T-helper 9 cell (primary cell): ENCODE measurements around the gene HBB.
"Not testable (repeated sequence)": the region's sequence is repeated elsewhere in the genome, so short reads cannot be mapped to it uniquely, and the experiment has no call there.

ENCODE experiments used
- DNase-seq: peaks from one replicate; pipeline ENCODE4 v3.0.0-alpha.2; 2020
- total RNA-seq, 2 donors: gene quantifications; one replicate each; lab custom pipeline; 2026; lab: John Stamatoyannopoulos, UW

HBB gene
- 0 reads per million in 2 donors for total RNA-seq

- DNase-seq, result no peak
These were observed at the start of gene HBB for GRCh38 chr11:5226732-5227310. Gene HBB (minus strand): TSS chr11:5227071. CDS start chr11:5227021, 50 bp downstream.

DNA sequence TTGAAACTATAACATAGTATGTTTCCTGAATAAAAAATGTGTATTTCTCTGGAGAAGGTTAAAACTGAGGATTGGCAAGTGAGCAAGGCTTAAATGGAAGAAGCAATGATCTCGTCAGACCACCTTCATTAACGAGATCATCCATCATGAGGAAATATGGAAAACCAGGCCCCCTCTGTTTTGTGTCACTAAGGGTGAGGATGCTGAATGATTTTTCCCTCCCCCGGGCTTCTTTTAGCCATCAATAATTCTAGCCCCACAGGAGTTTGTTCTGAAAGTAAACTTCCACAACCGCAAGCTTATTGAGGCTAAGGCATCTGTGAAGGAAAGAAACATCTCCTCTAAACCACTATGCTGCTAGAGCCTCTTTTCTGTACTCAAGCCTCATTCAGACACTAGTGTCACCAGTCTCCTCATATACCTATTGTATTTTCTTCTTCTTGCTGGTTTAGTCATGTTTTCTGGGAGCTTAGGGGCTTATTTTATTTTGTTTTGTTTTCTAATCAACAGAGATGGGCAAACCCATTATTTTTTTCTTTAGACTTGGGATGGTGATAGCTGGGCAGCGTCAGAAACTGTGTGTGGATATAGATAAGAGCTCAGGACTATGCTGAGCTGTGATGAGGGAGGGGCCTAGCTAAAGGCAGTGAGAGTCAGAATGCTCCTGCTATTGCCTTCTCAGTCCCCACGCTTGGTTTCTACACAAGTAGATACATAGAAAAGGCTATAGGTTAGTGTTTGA, 48.7 kb upstream of the HBB start:
- no peak for DNase-seq

- no peak for DNase-seq
These were observed 47.5 kb upstream of the HBB start for GRCh38 chr11:5274395-5274794.

- DNase-seq, result no peak
These were observed 45.6 kb upstream of the HBB start for GRCh38 chr11:5272395-5273017.

DNA sequence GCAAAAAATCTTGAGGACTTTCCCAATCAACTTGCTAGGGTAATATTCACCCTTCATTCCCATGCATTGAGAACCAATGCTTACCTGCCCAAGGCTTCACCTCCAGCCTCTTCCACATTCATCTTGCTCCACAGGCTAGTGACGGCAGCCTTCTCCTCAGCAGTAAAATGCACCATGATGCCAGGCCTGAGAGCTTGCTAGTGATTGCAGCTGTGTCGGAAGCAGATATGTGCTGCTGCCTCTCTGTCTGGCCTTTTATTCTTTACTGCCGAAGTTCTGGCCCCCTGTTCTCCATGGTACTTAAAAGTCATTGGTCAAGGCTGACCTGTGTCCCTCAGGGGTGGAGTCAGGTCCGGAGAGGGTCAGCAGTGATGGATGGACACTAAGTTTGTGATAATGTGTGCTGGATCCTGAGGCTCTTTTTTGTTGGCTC, 42.9 kb upstream of the HBB start, which contains the start of gene HBE1:
Gene HBE1, minus strand, starts transcription at position 231 of the 433 bp plus-strand sequence. Its CDS starts 55 bp downstream, at position 176.
- no peak for DNase-seq

- DNase-seq, result no peak
These were observed 40.2 kb upstream of the HBB start for GRCh38 chr11:5267033-5267563.

DNA sequence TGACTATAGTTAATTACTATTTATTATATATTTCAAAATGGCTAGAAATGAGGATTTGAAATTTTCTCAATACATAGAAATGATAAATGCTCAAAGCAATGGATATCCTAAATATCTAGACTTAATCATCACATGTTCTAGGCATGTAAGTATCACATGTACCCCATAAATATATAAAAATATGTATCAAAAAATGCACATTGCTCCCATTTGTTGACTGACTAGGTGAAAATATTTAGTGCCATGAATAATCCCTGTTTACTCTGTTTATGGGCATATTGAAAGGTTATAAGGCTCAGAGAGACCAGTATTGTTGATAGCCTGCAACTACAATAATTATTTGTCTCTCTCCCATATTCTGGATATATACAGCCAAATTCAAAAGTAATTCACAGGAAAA, 39.7 kb upstream of the HBB start:
- no peak for DNase-seq

GRCh38 chr11:5265832-5266231, 39.0 kb upstream of the HBB start:
- DNase-seq, result no peak

DNA sequence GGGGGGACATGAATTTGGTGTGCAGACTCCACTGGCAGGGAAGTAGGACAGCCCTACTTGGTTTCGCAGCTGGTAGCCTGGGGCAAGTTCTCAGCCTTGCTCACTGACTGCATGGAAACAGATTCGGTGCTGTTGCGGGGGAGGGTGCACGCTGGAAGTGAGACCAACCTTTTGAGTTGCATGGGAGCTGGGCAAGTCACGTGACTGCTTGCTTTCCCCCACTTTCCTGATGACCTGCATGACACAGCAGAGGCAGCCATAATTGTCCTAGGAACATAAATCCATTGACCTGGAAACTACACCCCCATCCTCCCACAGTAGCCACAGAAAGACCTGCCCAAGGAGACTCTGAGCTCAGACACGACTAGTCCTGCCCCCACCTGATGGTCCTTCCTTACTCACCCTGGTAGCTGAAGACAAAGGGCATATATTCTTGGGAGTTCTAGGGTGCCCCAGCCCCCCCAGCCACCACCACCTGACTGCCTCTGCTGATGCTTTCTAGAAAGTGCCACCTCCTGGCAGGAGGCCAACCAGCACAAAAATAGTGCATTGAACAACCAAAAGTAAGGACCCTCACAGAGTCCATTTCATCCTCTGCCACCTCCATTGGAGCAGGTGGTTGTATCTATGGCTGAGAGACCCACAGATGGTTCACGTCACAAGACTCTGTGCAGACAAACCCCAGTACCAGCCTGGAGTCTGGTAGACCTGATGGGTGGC, 31.8 kb upstream of the HBB start:
- DNase-seq, result no peak

DNA sequence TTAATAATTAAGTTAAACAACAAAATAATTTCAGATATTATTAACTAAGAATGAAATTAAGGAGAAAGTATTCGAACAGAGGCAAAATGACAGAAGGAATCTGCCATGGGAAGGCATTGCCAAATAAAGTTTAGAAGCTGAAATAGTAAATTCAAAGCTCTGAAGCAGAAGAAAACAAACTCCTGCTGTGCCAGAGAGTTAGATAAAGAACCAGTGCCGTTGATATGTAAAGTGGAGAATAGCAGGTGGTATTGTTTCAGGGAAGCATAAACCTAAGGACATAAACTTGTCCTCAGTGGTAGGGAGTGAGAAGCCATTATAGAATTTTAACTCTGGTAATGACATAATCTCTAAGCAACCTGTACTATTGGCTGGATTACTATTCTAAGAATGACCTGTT, 30.4 kb upstream of the HBB start:
- DNase-seq, result no peak

DNA sequence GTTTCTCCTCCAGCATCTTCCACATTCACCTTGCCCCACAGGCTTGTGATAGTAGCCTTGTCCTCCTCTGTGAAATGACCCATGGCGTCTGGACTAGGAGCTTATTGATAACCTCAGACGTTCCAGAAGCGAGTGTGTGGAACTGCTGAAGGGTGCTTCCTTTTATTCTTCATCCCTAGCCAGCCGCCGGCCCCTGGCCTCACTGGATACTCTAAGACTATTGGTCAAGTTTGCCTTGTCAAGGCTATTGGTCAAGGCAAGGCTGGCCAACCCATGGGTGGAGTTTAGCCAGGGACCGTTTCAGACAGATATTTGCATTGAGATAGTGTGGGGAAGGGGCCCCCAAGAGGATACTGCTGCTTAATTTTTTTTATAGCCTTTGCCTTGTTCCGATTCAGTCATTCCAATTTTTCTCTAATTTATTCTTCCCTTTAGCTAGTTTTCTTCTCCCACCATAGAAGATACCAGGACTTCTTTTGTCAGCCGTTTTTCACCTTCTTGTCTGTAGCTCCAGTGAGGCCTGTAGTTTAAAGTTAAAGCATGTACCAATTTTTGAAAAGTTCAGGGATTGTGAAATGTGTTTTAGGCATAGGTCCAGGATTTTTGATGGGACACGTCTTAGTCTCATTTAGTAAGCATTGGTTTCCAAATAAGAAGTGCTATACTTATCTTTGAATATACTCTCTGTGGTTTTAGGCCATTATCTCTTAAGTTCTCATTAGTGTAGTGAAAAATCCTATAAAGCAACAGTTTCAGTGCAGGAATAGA, 28.0 kb upstream of the HBB start, which contains the start of gene HBG2:
Gene HBG2, minus strand, starts transcription at position 136 of the 768 bp plus-strand sequence. Its CDS starts 53 bp downstream, at position 83.
- not testable (repeated sequence) for DNase-seq

GRCh38 chr11:5254023-5254422, 27.2 kb upstream of the HBB start:
- not testable (repeated sequence) for DNase-seq

GRCh38 chr11:5253440-5253839, 26.6 kb upstream of the HBB start:
- DNase-seq, result not testable (repeated sequence)

DNA sequence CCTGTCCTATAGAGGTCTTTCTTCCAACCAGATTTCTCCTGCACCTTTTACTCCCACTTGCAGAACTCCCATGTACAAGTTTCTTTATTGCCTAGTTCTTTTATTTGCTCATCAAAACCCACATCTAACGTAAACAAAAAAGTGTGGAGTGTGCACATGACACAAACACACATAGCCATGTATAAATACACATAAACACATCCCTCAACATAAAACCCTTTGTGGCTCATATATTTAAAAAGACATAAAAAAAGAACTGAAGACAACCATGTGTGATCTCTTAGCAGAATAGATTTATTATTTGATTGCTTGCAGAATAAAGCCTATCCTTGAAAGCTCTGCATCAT, 26.0 kb upstream of the HBB start:
- no peak for DNase-seq

- DNase-seq, result no peak
These were observed 25.5 kb upstream of the HBB start for GRCh38 chr11:5252192-5252918.

- DNase-seq, result no peak
These were observed 24.9 kb upstream of the HBB start for GRCh38 chr11:5251746-5252145.

- DNase-seq, result no peak
These were observed 23.8 kb upstream of the HBB start for GRCh38 chr11:5250543-5251204.

DNA sequence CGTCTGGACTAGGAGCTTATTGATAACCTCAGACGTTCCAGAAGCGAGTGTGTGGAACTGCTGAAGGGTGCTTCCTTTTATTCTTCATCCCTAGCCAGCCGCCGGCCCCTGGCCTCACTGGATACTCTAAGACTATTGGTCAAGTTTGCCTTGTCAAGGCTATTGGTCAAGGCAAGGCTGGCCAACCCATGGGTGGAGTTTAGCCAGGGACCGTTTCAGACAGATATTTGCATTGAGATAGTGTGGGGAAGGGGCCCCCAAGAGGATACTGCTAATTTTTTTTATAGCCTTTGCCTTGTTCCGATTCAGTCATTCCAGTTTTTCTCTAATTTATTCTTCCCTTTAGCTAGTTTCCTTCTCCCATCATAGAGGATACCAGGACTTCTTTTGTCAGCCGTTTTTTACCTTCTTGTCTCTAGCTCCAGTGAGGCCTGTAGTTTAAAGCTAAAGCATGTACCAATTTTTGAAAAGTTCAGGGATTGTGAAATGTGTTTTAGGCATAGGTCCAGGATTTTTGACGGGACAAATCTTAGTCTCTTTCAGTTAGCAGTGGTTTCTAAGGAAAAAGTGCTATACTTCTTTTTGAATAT, 23.0 kb upstream of the HBB start, which contains the start of gene HBG1:
Gene HBG1, minus strand, starts transcription at position 51 of the 590 bp plus-strand sequence. CDS start 53 bp downstream, outside the sequence.
- not testable (repeated sequence) for DNase-seq

DNA sequence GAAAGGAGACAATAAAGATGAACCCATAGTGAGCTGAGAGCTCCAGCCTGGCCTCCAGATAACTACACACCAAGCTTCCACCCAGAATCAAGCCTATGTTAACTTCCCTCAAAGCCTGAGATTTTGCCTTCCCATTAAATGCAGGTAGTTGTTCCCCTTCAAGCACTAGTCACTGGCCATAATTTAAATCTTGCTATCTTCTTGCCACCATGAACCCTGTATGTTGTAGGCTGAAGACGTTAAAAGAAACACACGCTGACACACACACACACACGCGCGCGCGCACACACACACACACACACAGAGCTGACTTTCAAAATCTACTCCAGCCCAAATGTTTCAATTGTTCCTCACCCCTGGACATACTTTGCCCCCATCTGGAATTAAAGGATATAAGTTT, 21.6 kb upstream of the HBB start:
- DNase-seq, result not testable (repeated sequence)
